Right atrium auricular region (tissue), 2 donors: ENCODE measurements around the gene ADAMTS16. TPM values are rescaled to one million over a fixed set of nuclear protein-coding genes. Genes with fewer than 3 reads are reported as not detected.

Experiments used
- DNase-seq: peaks from one replicate; pipeline ENCODE4 v3.0.0-alpha.2; 2019; ENCODE audit warnings: low spot score
- H3K27ac ChIP-seq, 2 donors: fragments of 200-600 bp; sonication (generic); 1 replicate in 1 of 2; 2 replicates in 1 of 2; pipeline ENCODE4 v1.5.1; 2016 to 2019
- H3K27me3 ChIP-seq, 2 donors: fragments of 200-600 bp; sonication (generic); one replicate each; pipeline versions ENCODE4 v1.5.1 to v1.6.0; 2017 to 2019
- H3K36me3 ChIP-seq: fragments of 200-600 bp; sonication (generic); one replicate; pipeline ENCODE4 v1.5.1; 2016
- H3K4me1 ChIP-seq, 2 donors: fragments of 200-600 bp; sonication (generic); one replicate each; pipeline versions ENCODE4 v1.5.1 to v1.6.0; 2017 to 2019
- H3K4me3 ChIP-seq, 2 donors: fragments of 200-600 bp; sonication (generic); 1 replicate in 1 of 2; 2 replicates in 1 of 2; pipeline ENCODE4 v1.5.1; 2017 to 2019; ENCODE audit warnings: mild to moderate bottlenecking in 1 of 2, moderate library complexity in 1 of 2
- H3K9me3 ChIP-seq, 2 donors: fragments of 200-600 bp; sonication (generic); one replicate each; pipeline ENCODE4 v1.5.1; 2019
- CTCF ChIP-seq, 2 donors: fragments of 200-600 bp; sonication (generic); IDR thresholded peaks; one replicate each; pipeline ENCODE4 v1.5.1; 2019; ENCODE audit warnings: antibody characterized with exemption in 2 of 2
- total RNA-seq, 2 donors: library from RNA; depleted of rRNA; stranded (reverse); fragments of >200 nt; gene quantifications; one replicate each; pipeline ENCODE4 v1.1.0, GENCODE V29; 2016

The ADAMTS16 gene
- total RNA-seq, 2 donors from 2014 or later = not detected

- no peak for TF ChIP-seq CTCF (IDR thresholded peaks at IDR 0.05)
- Histone ChIP-seq H3K9me3 (no peaks in the 10 kb centered on the region), H3K36me3 (no peaks in the 10 kb centered on the region), H3K4me3 (no peak overlapping the region), H3K27ac (no peak overlapping the region), H3K27me3 (no peaks in the 10 kb centered on the region), H3K4me1 (no peaks in the 10 kb centered on the region)
- no peak for DNase-seq
These were observed 18.4 kb downstream of the ADAMTS16 start for GRCh38 chr5:5158472-5158895.

- no peak overlapping the region for H3K27ac ChIP-seq
- no peaks in the 10 kb centered on the region for H3K36me3 ChIP-seq
- no peak for TF ChIP-seq CTCF (IDR thresholded peaks at IDR 0.05)
- H3K4me1 ChIP-seq = no peaks in the 10 kb centered on the region
- H3K27me3 ChIP-seq = no peaks in the 10 kb centered on the region
- no peak for DNase-seq
- H3K4me3 ChIP-seq = no peak overlapping the region
- no peaks in the 10 kb centered on the region for H3K9me3 ChIP-seq
These were observed 19.4 kb downstream of the ADAMTS16 start for GRCh38 chr5:5159282-5160103.

GRCh38 chr5:5164163-5164562, 24.0 kb downstream of the ADAMTS16 start:
- Histone ChIP-seq H3K27me3 (no peaks in the 10 kb centered on the region), H3K9me3 (no peaks in the 10 kb centered on the region), H3K36me3 (no peaks in the 10 kb centered on the region), H3K27ac (no peak overlapping the region), H3K4me3 (no peak overlapping the region), H3K4me1 (no peaks in the 10 kb centered on the region)
- no peak for DNase-seq
- no peak for TF ChIP-seq CTCF (IDR thresholded peaks at IDR 0.05)

- H3K4me3 ChIP-seq = no peak overlapping the region
- no peak overlapping the region for H3K27ac ChIP-seq
These were observed 25.4 kb downstream of the ADAMTS16 start for GRCh38 chr5:5165541-5166002.

GRCh38 chr5:5169466-5169865, 29.3 kb downstream of the ADAMTS16 start:
- DNase-seq = no peak

More at GRCh38 chr5:5165541-5166002, 25.4 kb downstream of the ADAMTS16 start:
- H3K4me1 ChIP-seq = no peaks in the 10 kb centered on the region
- no peak for DNase-seq
- H3K9me3 ChIP-seq = no peaks in the 10 kb centered on the region
- H3K27me3 ChIP-seq = no peaks in the 10 kb centered on the region
- TF ChIP-seq CTCF (IDR thresholded peaks at IDR 0.05) = no peak
- H3K36me3 ChIP-seq = no peaks in the 10 kb centered on the region

More at GRCh38 chr5:5169466-5169865, 29.3 kb downstream of the ADAMTS16 start:
- Histone ChIP-seq H3K4me3 (no peak overlapping the region), H3K27me3 (no peaks in the 10 kb centered on the region), H3K36me3 (no peaks in the 10 kb centered on the region), H3K9me3 (peaks cover 0 to 9% of the 10 kb centered on the region in 2 donors), H3K4me1 (no peaks in the 10 kb centered on the region), H3K27ac (no peak overlapping the region)
- no peak for TF ChIP-seq CTCF (IDR thresholded peaks at IDR 0.05)
